Measurements from ENCODE around the gene AKT1. TPM values are rescaled to one million over a fixed set of nuclear protein-coding genes. Genes with fewer than 3 reads are reported as not detected.

Gene AKT1
- polyA plus RNA-seq, 2 of the 4 experiments (the other 2 are of a cell fraction) = 70.2 to 93.8 TPM

DNA sequence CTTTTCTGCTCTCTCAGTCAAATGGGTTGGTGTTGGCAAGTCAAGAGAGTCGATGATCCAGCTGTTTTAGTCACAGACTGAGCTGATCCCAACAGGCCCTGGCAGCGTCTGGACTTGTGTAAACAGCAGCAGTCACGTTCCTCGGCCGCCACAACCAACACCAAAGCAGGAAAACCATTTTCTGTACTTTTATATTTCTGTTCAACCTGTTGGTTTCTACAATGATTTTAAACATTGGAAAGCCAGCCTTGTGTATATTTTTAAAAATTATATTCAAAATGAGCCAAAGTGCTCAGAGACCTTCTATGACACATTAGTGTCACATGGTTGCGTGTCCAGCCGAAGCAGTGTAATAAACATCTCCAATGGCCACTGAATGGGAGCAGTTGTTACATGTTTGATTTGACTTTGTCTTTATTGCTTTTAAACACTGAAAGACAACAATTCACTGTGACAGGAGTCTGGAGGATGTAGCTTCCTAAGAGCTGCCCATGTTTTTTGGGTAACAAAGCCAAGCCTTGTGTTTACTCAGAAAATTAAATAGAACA is 48.5 kb downstream of the AKT1 start:
- H3K4me3 ChIP-seq = no peak overlapping the region
- FAIRE-seq (no peak), ATAC-seq (no peak), DNase-seq (ENCODE audit: low read depth in 1 of 2, low spot score in 1 of 2) (no peak)
- ChIA-PET POLR2A (no interaction called here), CTCF (interaction anchor here (1.6 to 4.7 kb wide), 4 partner anchors 16 to 23 kb away, joined by 3 to 31 read pairs (median 6); partner anchors contain the start of gene ADSS1)
- no peak overlapping the region for H3K4me2 ChIP-seq
- WGBS (ENCODE audit: missing lambda C conversion rate) = 75% methylated on average over 7 of the region's 7 CpGs
- no peak overlapping the region for H3K27ac ChIP-seq
- H3K4me1 ChIP-seq = peaks cover 18% of the 10 kb centered on the region
- TF ChIP-seq, protein P1, sequence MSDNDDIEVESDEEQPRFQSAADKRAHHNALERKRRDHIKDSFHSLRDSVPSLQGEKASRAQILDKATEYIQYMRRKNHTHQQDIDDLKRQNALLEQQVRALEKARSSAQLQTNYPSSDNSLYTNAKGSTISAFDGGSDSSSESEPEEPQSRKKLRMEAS (IDR thresholded peaks at IDR 0.05) = no peak
- TF ChIP-seq, protein P2, sequence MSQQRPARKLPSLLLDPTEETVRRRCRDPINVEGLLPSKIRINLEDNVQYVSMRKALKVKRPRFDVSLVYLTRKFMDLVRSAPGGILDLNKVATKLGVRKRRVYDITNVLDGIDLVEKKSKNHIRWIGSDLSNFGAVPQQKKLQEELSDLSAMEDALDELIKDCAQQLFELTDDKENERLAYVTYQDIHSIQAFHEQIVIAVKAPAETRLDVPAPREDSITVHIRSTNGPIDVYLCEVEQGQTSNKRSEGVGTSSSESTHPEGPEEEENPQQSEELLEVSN (IDR thresholded peaks at IDR 0.05; ENCODE audit: borderline replicate concordance, low read depth) = no peak
- TF ChIP-seq HOXA7 (CRISPR knock-in tag; IDR thresholded peaks at IDR 0.05) (no peak), HEYL (CRISPR knock-in tag; IDR thresholded peaks at IDR 0.05) (no peak), FOXS1 (CRISPR knock-in tag; IDR thresholded peaks at IDR 0.05) (no peak)
- TF ChIP-seq, protein P3, sequence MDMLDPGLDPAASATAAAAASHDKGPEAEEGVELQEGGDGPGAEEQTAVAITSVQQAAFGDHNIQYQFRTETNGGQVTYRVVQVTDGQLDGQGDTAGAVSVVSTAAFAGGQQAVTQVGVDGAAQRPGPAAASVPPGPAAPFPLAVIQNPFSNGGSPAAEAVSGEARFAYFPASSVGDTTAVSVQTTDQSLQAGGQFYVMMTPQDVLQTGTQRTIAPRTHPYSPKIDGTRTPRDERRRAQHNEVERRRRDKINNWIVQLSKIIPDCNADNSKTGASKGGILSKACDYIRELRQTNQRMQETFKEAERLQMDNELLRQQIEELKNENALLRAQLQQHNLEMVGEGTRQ (IDR thresholded peaks at IDR 0.05) = no peak
- TF ChIP-seq, protein P4, sequence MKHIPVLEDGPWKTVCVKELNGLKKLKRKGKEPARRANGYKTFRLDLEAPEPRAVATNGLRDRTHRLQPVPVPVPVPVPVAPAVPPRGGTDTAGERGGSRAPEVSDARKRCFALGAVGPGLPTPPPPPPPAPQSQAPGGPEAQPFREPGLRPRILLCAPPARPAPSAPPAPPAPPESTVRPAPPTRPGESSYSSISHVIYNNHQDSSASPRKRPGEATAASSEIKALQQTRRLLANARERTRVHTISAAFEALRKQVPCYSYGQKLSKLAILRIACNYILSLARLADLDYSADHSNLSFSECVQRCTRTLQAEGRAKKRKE (CRISPR knock-in tag; IDR thresholded peaks at IDR 0.05; ENCODE audit: low read depth) = no peak
- H3K9me3 ChIP-seq = no peaks in the 10 kb centered on the region; the same call in 2 of the 3 replicates

DNA sequence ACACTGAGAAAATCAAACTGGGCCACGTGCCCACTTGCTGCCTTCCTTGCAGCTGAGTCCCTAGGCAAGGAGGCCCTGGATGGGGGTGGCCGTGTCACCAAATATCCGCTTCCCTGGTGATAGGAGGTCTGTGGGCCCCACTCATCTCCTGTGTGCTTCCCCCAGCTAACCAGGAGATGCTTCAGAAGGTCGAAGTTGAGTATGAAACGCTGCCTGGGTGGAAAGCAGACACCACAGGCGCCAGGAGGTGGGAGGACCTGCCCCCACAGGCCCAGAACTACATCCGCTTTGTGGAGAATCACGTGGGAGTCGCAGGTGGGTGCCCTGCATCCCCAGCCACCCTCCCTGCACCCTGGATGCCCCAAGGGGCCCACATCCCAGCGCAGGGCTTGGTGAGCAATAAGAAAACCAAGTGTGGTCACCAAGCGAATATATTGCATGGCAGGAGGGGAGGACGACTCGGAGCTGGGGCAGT is 49.4 kb downstream of the AKT1 start:
- DNase-seq (ENCODE audit: low read depth in 1 of 2, low spot score in 1 of 2) (no peak), ATAC-seq (no peak), FAIRE-seq (no peak)
- no peak overlapping the region for H3K27ac ChIP-seq
- ChIA-PET CTCF (interaction anchor here (1.2 to 2.2 kb wide), 5 partner anchors 10 to 37 kb away, joined by 4 to 9 read pairs (median 6); partner anchors contain the start of gene ADSS1), POLR2A (no interaction called here)
- H3K4me3 ChIP-seq = no peak overlapping the region
- WGBS (ENCODE audit: missing lambda C conversion rate) = 76% methylated on average over 12 of the region's 13 CpGs
- no peak for TF ChIP-seq FOSL2 (IDR thresholded peaks at IDR 0.05)
- TF ChIP-seq FOSL2 (CRISPR knock-in tag; IDR thresholded peaks at IDR 0.05) = no peak
- TF ChIP-seq EP300 (IDR thresholded peaks at IDR 0.05) = no peak
- TF ChIP-seq, protein P5, sequence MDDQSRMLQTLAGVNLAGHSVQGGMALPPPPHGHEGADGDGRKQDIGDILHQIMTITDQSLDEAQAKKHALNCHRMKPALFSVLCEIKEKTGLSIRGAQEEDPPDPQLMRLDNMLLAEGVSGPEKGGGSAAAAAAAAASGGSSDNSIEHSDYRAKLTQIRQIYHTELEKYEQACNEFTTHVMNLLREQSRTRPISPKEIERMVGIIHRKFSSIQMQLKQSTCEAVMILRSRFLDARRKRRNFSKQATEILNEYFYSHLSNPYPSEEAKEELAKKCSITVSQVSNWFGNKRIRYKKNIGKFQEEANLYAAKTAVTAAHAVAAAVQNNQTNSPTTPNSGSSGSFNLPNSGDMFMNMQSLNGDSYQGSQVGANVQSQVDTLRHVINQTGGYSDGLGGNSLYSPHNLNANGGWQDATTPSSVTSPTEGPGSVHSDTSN (IDR thresholded peaks at IDR 0.05) = no peak
- no peak for TF ChIP-seq TP53 (CRISPR knock-in tag; IDR thresholded peaks at IDR 0.05)
- TF ChIP-seq, protein P6, sequence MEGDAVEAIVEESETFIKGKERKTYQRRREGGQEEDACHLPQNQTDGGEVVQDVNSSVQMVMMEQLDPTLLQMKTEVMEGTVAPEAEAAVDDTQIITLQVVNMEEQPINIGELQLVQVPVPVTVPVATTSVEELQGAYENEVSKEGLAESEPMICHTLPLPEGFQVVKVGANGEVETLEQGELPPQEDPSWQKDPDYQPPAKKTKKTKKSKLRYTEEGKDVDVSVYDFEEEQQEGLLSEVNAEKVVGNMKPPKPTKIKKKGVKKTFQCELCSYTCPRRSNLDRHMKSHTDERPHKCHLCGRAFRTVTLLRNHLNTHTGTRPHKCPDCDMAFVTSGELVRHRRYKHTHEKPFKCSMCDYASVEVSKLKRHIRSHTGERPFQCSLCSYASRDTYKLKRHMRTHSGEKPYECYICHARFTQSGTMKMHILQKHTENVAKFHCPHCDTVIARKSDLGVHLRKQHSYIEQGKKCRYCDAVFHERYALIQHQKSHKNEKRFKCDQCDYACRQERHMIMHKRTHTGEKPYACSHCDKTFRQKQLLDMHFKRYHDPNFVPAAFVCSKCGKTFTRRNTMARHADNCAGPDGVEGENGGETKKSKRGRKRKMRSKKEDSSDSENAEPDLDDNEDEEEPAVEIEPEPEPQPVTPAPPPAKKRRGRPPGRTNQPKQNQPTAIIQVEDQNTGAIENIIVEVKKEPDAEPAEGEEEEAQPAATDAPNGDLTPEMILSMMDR (IDR thresholded peaks at IDR 0.05) = no peak
- TF ChIP-seq NPAS2 (CRISPR knock-in tag; IDR thresholded peaks at IDR 0.05; ENCODE audit: borderline replicate concordance) = no peak
- TF ChIP-seq RCOR1 (IDR thresholded peaks at IDR 0.05; ENCODE audit: low read depth, low read length) = no peak
- no peak for TF ChIP-seq ESRRA (IDR thresholded peaks at IDR 0.05; ENCODE audit: borderline replicate concordance, low read length)
- no peak for TF ChIP-seq CBX2 (IDR thresholded peaks at IDR 0.05; ENCODE audit: borderline replicate concordance, low read depth)
- TF ChIP-seq HDAC2 (IDR thresholded peaks at IDR 0.05) = no peak
- no peaks in the 10 kb centered on the region; the same call in 2 of the 3 replicates for H3K9me3 ChIP-seq
- no peak overlapping the region for H3K4me2 ChIP-seq
- peaks cover 14% of the 10 kb centered on the region for H3K4me1 ChIP-seq
